Progenitor cell of endocrine pancreas (in vitro differentiated cells): ENCODE data around the gene ZFHX3. TPM values are rescaled to one million over a fixed set of nuclear protein-coding genes. Genes with fewer than 3 reads are reported as not detected.

Experiments used
- DNase-seq: peaks from one replicate; pipeline ENCODE4 v3.0.0; 2021; ENCODE audit warnings: low spot score; ENCODE audit not compliant: unreplicated experiment
- H3K27ac Mint-ChIP-seq: 2 replicates; pipeline ENCODE4 v1.8.0; 2021; ENCODE audit warnings: mild to moderate bottlenecking, moderate library complexity, mixed read lengths
- H3K27me3 Mint-ChIP-seq: 2 replicates; pipeline ENCODE4 v1.8.0; 2021; ENCODE audit warnings: mixed read lengths
- H3K36me3 Mint-ChIP-seq: 2 replicates; pipeline ENCODE4 v1.8.0; 2022; ENCODE audit warnings: mixed read lengths; ENCODE audit not compliant: insufficient read depth
- H3K4me1 Mint-ChIP-seq: 2 replicates; pipeline ENCODE4 v1.8.0; 2021; ENCODE audit warnings: low read depth, mixed read lengths
- H3K4me3 Mint-ChIP-seq: 2 replicates; pipeline ENCODE4 v1.8.0; 2021; ENCODE audit warnings: low read depth, mild to moderate bottlenecking, moderate library complexity, mixed read lengths
- H3K9me3 Mint-ChIP-seq: 2 replicates; pipeline ENCODE4 v1.8.0; 2021; ENCODE audit warnings: low read depth, mixed read lengths
- total RNA-seq: library from RNA; stranded (reverse); gene quantifications from 2 replicates; pipeline ENCODE4 v1.2.1, GENCODE V29; 2021
- TF ChIP-seq, protein P1 (sequence below): fragments of 200-600 bp; sonication (generic); IDR thresholded peaks from one replicate; pipeline ENCODE4 v1.5.0; 2021; ENCODE audit warnings: antibody characterized with exemption, mild to moderate bottlenecking; ENCODE audit not compliant: unreplicated experiment

Gene ZFHX3
- total RNA-seq, 1 donor from 2014 or later, result 54.0 TPM

DNA sequence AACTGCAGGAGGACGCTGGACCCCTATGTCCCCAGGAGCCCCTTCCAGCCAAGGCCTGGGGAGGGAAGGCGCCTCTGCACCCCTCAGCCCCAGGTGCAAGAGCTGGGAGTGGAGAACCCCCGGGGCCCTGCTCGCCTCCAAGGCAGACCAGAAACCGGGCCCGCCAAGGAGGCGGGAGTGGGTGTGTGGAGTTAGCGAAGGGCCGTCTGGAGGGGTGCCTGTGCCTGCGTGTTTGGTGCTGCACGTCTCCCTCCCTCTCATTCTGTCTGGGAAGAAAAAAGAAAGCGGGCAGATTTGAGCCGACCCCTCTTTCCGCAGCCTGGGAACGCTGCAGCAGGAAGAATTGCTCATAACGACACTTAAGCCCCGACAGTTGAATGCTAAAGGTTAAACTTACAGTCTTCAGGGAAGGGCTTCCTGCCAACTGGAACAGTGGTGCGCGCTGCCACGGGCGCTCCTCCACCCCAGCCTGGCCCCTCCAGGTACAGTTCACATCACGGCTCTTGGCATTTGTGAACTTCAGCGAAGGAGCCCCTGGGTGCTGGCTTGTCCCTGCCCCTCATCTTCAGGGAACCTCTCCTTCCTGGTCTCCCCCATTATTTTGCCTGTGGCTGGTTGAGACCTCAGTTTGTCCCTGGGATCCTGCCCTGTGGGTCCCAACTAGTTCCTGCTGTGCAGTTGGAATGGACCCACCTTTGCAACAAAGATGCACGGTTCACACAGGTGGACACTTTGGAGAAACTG is 19.2 kb upstream of the ZFHX3 start:
- H3K27me3 Mint-ChIP-seq, result peaks cover 78% of the 10 kb centered on the region
- peaks cover 35% of the 10 kb centered on the region for H3K4me1 Mint-ChIP-seq
- no peak for DNase-seq
- H3K36me3 Mint-ChIP-seq, result no peaks in the 10 kb centered on the region
- no peak overlapping the region for H3K27ac Mint-ChIP-seq
- H3K9me3 Mint-ChIP-seq, result no peaks in the 10 kb centered on the region
- H3K4me3 Mint-ChIP-seq, result peak overlapping the region; percentile 26
- TF ChIP-seq, protein P1, sequence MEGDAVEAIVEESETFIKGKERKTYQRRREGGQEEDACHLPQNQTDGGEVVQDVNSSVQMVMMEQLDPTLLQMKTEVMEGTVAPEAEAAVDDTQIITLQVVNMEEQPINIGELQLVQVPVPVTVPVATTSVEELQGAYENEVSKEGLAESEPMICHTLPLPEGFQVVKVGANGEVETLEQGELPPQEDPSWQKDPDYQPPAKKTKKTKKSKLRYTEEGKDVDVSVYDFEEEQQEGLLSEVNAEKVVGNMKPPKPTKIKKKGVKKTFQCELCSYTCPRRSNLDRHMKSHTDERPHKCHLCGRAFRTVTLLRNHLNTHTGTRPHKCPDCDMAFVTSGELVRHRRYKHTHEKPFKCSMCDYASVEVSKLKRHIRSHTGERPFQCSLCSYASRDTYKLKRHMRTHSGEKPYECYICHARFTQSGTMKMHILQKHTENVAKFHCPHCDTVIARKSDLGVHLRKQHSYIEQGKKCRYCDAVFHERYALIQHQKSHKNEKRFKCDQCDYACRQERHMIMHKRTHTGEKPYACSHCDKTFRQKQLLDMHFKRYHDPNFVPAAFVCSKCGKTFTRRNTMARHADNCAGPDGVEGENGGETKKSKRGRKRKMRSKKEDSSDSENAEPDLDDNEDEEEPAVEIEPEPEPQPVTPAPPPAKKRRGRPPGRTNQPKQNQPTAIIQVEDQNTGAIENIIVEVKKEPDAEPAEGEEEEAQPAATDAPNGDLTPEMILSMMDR, result no peak

- no peak for DNase-seq
- peak overlapping the region; percentile 52 for H3K4me3 Mint-ChIP-seq
- TF ChIP-seq, protein P1, result peak; percentile 8
- H3K4me1 Mint-ChIP-seq, result peaks cover 33% of the 10 kb centered on the region
- no peak overlapping the region for H3K27ac Mint-ChIP-seq
- H3K36me3 Mint-ChIP-seq, result peaks cover 2% of the 10 kb centered on the region
- no peaks in the 10 kb centered on the region for H3K9me3 Mint-ChIP-seq
- H3K27me3 Mint-ChIP-seq, result peaks cover 85% of the 10 kb centered on the region
Measured at GRCh38 chr16:73066331-73066926, 18.5 kb upstream of the ZFHX3 start.

DNA sequence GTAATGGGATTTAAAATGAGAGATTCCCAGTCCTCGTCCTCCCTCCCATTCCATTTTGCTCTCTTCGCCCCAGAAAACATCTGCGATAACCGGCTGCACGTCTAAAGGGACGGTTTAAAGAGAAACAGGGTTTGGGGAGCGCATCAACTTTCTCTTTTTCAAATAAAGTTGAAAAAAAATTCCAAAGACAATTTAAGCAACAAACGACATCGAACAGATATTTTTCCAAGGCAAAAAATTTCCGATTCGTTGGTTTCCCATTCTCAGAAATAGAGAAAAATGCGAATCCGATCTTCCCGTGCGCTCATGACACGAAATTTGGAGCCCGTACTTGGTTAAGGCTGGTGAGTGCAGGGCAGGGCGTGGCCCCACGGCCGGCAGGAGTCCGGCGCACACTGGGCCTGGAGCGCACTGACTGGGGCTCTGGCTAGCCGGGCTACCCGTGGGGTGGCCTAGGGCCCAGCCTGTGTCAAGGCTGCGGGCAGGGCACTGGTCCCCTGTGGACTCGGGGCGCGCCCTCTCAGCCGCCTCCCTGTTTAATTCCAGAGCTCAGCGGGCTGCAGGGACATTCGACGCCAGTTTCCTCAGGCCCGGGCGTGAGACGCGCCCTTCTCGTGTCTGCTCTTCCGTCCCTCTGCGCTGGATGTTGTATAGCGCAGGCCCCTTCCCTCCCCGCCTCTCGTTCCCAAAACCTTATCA is 17.9 kb upstream of the ZFHX3 start:
- H3K9me3 Mint-ChIP-seq, result no peaks in the 10 kb centered on the region
- peak overlapping the region; percentile 52 for H3K4me3 Mint-ChIP-seq
- H3K4me1 Mint-ChIP-seq, result peaks cover 31% of the 10 kb centered on the region
- peaks cover 89% of the 10 kb centered on the region for H3K27me3 Mint-ChIP-seq
- no peak for DNase-seq
- peaks cover 2% of the 10 kb centered on the region for H3K36me3 Mint-ChIP-seq
- H3K27ac Mint-ChIP-seq, result peak overlapping the region; percentile 59
- TF ChIP-seq, protein P1, result no peak

- TF ChIP-seq, protein P1, result no peak
- H3K9me3 Mint-ChIP-seq, result no peaks in the 10 kb centered on the region
- peaks cover 93% of the 10 kb centered on the region for H3K27me3 Mint-ChIP-seq
- DNase-seq, result no peak
- H3K4me1 Mint-ChIP-seq, result peaks cover 31% of the 10 kb centered on the region
- H3K27ac Mint-ChIP-seq, result no peak overlapping the region
- H3K4me3 Mint-ChIP-seq, result no peak overlapping the region
- H3K36me3 Mint-ChIP-seq, result peaks cover 2% of the 10 kb centered on the region
Measured at GRCh38 chr16:73064994-73065545, 17.1 kb upstream of the ZFHX3 start.
